Ascending aorta (tissue), 2 donors: Measurements from ENCODE around the gene BACE2. TPM values are rescaled to one million over a fixed set of nuclear protein-coding genes. Genes with fewer than 3 reads are reported as not detected.

Experiments used
- DNase-seq, 2 donors: peaks; one replicate each; pipeline ENCODE4 v3.0.0-alpha.2; 2019; ENCODE audit warnings: low spot score in 2 of 2
- H3K27ac ChIP-seq, 2 donors: fragments of 200-600 bp; sonication (generic); one replicate each; pipeline ENCODE4 v1.5.1; 2016 to 2017; ENCODE audit warnings: mild to moderate bottlenecking in 1 of 2
- H3K27me3 ChIP-seq: fragments of 200-600 bp; sonication (generic); one replicate; pipeline ENCODE4 v1.5.1; 2017
- H3K36me3 ChIP-seq, 2 donors: fragments of 200-600 bp; sonication (generic); one replicate each; pipeline ENCODE4 v1.5.1; 2016
- H3K4me1 ChIP-seq, 2 donors: fragments of 200-600 bp; sonication (generic); one replicate each; pipeline ENCODE4 v1.5.1; 2016 to 2017; ENCODE audit warnings: mild to moderate bottlenecking in 1 of 2
- H3K4me3 ChIP-seq, 2 donors: fragments of 200-600 bp; sonication (generic); one replicate each; pipeline ENCODE4 v1.5.1; 2016 to 2017; ENCODE audit warnings: mild to moderate bottlenecking in 1 of 2
- H3K9me3 ChIP-seq, 2 donors: fragments of 200-600 bp; sonication (generic); one replicate each; pipeline ENCODE4 v1.5.1; 2016
- intact Hi-C: fragments of 100-400 bp; cut with DNase I; formaldehyde crosslinking; loops from one replicate; pipeline ENCODE4 v1.15.1; 2023
- total RNA-seq: library from RNA; depleted of rRNA; stranded (reverse); fragments of >200 nt; gene quantifications from one replicate; pipeline ENCODE4 v1.1.0, GENCODE V29; 2016
- TF ChIP-seq, protein P1 (sequence below), 3 experiments: fragments of 200-600 bp in 2 of 3; fragments of 450-650 bp in 1 of 3; sonication (generic) in 2 of 3; IDR thresholded peaks; one replicate each; pipeline ENCODE4 v1.5.1; 2016 to 2019; ENCODE audit warnings: antibody characterized with exemption in 3 of 3, mild to moderate bottlenecking in 1 of 3, moderate library complexity in 1 of 3

BACE2 gene
- total RNA-seq, 1 donor from 2014 or later, result 151 TPM

GRCh38 chr21:41142051-41142795 is 25.7 kb upstream of the BACE2 start:
- H3K27ac ChIP-seq, result peak overlapping the region in 1 of 2 donors; percentile 34

DNA sequence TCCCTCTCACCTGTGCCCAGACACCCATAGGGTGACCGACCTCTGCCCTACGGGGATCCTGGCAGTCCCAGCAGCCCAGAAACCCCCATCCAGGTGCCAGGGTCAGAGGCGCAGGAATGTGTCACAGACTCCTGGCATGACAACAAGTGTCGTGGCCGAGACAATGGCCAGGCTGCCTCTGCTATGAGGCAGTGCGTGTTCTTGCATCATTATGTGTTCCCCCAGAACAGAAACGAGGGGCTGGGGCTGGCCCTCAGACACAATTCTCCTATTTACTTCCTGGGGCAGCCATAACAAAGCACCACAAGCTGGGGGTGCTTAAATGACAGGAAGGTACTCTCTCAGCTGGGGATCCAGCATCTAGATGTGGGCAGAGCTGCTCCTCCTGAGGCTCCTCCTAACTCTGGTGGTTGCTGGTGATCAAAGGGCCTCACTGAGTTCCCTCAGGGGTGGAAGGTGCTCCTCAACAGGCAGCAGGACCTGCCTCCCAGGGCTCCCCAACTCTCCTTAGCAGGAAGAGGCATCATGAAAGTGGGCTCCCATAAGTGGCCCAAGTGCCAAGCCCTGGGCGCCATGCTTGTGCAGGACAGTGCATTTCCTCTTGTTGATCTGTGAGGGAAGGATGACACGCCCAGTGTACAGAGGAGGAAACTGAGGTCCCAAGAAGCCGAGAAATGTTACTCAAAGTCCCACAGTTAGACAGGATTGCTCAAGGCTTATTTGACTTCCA is 24.2 kb upstream of the BACE2 start:
- no peaks in the 10 kb centered on the region for H3K9me3 ChIP-seq
- no peaks in the 10 kb centered on the region for H3K36me3 ChIP-seq
- DNase-seq, result no peak
- H3K4me3 ChIP-seq, result no peak overlapping the region
- H3K27ac ChIP-seq, result no peak overlapping the region
- intact Hi-C loops, result no loop called here
- TF ChIP-seq, protein P1, sequence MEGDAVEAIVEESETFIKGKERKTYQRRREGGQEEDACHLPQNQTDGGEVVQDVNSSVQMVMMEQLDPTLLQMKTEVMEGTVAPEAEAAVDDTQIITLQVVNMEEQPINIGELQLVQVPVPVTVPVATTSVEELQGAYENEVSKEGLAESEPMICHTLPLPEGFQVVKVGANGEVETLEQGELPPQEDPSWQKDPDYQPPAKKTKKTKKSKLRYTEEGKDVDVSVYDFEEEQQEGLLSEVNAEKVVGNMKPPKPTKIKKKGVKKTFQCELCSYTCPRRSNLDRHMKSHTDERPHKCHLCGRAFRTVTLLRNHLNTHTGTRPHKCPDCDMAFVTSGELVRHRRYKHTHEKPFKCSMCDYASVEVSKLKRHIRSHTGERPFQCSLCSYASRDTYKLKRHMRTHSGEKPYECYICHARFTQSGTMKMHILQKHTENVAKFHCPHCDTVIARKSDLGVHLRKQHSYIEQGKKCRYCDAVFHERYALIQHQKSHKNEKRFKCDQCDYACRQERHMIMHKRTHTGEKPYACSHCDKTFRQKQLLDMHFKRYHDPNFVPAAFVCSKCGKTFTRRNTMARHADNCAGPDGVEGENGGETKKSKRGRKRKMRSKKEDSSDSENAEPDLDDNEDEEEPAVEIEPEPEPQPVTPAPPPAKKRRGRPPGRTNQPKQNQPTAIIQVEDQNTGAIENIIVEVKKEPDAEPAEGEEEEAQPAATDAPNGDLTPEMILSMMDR (IDR thresholded peaks at IDR 0.05), result no peak
- H3K4me1 ChIP-seq, result peaks cover 0 to 11% of the 10 kb centered on the region in 2 donors
- H3K27me3 ChIP-seq, result no peaks in the 10 kb centered on the region

More at GRCh38 chr21:41142051-41142795, 25.7 kb upstream of the BACE2 start:
- peak in 1 of 2 donors; percentile 76 for DNase-seq
- Histone ChIP-seq H3K4me1 (peaks cover 0 to 11% of the 10 kb centered on the region in 2 donors), H3K27me3 (no peaks in the 10 kb centered on the region), H3K36me3 (no peaks in the 10 kb centered on the region), H3K9me3 (no peaks in the 10 kb centered on the region), H3K4me3 (no peak overlapping the region)
- TF ChIP-seq, protein P1 (IDR thresholded peaks at IDR 0.05), result peak in 1 of 3 experiments; percentile 23
- intact Hi-C loops, result no loop called here

DNA sequence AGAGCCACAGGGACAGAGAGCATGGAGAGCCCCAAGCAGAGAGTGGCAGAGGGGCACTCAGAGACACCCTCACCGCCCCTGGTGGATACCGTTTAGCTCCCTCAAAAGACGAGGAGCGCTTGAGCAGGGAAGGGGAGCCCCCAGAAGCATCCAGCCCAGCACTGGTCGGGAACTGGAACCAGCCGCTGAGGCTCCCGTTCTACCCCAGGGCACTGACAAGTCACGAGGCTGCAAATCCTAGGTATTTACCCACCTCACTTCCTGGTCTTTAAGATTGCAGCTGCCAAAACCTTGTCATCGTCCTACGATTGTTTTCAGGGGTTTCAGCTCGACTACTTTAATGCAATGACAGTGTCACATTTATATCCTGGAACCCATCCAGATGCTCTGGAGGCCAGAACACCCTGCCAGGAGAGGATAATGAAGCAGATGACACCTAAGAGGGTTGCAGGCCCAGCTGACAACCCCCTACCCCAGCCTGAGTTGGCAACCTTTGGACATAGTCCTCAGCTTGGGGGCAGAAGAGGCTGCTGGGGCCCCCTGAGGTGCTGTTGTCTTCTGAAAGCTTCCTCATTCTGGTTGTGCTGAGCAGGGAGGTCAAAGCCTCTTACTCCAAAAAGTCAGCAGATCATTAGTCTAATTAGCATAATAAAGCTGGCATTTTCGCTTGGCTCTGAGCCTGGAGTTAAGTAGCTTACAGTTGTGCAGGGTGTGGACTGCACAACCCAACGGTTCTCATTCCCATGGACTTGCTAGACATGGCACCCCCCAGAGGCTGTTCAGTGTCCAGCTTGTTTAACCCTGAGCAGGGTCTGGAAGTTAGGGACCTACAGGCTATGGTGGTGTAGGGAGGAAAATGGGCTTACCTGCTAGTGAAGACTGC is 20.6 kb upstream of the BACE2 start:
- Histone ChIP-seq H3K27me3 (no peaks in the 10 kb centered on the region), H3K4me3 (no peak overlapping the region), H3K4me1 (no peaks in the 10 kb centered on the region), H3K9me3 (no peaks in the 10 kb centered on the region), H3K27ac (no peak overlapping the region), H3K36me3 (no peaks in the 10 kb centered on the region)
- intact Hi-C loops, result no loop called here
- no peak for DNase-seq
- TF ChIP-seq, protein P1 (IDR thresholded peaks at IDR 0.05), result no peak

DNA sequence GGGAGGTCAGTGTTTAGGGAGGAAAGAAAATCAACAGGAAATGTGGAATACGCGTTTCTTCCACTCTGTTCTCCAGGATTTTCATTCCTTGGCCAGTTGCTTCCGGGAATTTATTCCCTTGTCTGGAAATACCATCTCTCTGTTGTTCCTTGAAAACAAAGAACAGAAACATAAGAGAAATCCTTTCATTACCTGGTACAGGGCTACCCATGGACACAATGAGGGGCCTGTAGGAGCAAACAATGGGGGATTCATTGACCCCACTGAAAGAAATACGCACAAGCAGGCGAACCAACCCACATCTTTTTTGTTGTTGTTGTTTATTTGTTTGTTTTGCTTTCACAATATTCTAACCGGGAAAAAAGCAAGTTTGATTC is 20.0 kb upstream of the BACE2 start:
- TF ChIP-seq, protein P1 (IDR thresholded peaks at IDR 0.05), result no peak
- H3K27me3 ChIP-seq, result no peaks in the 10 kb centered on the region
- intact Hi-C loops, result no loop called here
- no peak for DNase-seq
- H3K27ac ChIP-seq, result no peak overlapping the region
- no peaks in the 10 kb centered on the region for H3K36me3 ChIP-seq
- H3K4me1 ChIP-seq, result no peaks in the 10 kb centered on the region
- H3K4me3 ChIP-seq, result no peak overlapping the region
- no peaks in the 10 kb centered on the region for H3K9me3 ChIP-seq

DNA sequence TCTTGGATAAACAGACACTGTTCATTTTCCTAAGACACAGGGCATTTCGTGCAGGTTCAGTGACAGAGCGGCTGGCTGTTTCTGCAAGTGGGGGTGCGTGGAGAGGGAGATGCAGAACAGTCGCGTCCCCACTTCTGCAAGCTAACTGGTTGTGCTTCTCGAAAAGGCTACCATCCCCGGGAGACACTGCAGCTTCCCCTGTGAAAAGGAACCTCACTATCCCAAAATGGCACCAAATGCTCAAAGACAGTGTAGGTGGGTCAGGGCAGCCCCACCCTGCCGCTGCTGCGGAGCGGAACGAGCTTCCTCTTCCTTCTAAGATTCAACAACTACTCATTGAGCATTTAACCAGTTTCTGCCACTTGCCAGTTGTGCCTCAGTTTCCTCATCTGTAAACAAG is 19.2 kb upstream of the BACE2 start:
- Histone ChIP-seq H3K4me3 (no peak overlapping the region), H3K27me3 (no peaks in the 10 kb centered on the region), H3K36me3 (no peaks in the 10 kb centered on the region), H3K4me1 (no peaks in the 10 kb centered on the region), H3K27ac (no peak overlapping the region), H3K9me3 (no peaks in the 10 kb centered on the region)
- no peak for DNase-seq
- TF ChIP-seq, protein P1 (IDR thresholded peaks at IDR 0.05), result no peak
- intact Hi-C loops, result no loop called here
